C1 segment of cervical spinal cord (tissue), 14 donors: ENCODE data around the gene SEMA6A.
A peak's percentile ranks its signal among the peaks of the same experiment; 100 is the strongest.

Experiments
- DNase-seq, 14 donors: peaks; one replicate each; lab custom pipeline; 2025; lab: John Stamatoyannopoulos, UW

The SEMA6A gene

DNA sequence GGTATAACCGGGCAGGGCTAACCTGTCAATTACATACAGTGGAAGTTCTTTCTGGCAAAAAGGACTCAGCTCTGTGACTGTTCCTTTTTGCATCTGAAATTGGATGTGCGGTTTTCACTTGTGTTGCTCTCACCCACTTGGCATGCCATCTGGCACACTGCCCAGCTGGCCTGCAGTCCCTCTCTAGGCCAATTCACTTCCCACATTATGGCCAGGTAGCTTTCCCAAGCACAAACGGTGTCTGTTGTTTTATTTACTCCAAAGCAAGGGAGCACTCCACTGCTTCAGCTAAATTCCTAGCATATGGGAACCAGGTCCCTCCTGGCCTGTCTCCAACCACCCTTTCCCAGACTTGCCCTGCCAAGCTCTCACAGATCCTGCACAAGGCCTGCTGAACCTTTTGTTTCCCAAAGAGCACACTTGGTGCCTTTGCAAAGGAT lies 132.5 kb downstream of the SEMA6A start:
- peak in 7 of 14 donors; percentile 28 to 98 (median 32) for DNase-seq

DNA sequence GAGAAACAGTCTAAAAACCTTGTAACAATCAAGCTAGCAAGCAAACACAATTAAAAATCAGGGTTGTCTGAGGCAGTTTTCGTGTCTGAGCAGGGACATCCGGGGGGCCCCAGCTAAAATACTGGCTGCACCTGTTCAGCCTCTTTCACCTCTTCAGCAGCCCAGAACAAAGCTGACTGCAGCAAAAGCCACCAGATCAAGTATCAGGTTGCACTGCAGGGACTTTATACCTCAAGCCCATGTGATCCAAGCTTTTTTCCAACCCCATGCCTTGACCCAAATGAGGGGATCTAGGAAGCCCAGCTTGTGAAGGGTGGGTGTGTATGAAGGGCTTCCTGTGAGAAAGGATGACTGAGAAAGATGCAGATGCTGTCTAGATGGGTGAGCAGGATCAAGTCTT lies 133.4 kb downstream of the SEMA6A start:
- DNase-seq: no peak

DNA sequence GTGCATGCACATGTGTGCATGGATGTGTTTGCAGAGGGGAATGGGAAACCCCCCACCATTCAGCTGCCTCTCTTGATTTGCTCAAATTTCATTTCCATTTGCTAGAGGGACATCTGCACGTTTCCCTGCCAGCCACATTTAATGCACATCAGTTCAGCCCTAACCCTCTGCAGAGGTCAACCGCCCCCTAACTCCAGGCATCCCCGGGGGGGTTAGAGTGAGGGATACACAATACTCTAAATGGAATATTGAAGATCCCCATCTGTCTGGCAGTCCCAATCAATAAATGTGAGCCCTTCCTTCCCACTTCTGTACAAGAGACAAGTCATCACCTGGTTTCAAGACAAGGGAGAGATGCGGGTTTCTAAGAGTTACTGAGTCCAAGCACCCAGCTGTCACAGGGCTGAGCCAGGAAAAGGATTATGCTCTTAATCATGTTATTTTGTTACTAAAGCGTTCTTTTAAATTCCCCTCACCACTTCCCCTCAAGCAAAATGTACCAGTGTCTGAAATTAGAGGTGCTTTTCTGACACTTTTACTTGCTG lies 134.1 kb downstream of the SEMA6A start:
- DNase-seq: no peak

- no peak for DNase-seq
Measured at GRCh38 chr5:116439905-116440304, 134.7 kb downstream of the SEMA6A start.

- no peak for DNase-seq
Measured at GRCh38 chr5:116438979-116439554, 135.6 kb downstream of the SEMA6A start.

GRCh38 chr5:116437922-116438578 lies 136.6 kb downstream of the SEMA6A start:
- peak in 2 of 14 donors; percentile 8 to 43 for DNase-seq

- DNase-seq: no peak
Measured at GRCh38 chr5:116437351-116437705, 137.3 kb downstream of the SEMA6A start.

DNA sequence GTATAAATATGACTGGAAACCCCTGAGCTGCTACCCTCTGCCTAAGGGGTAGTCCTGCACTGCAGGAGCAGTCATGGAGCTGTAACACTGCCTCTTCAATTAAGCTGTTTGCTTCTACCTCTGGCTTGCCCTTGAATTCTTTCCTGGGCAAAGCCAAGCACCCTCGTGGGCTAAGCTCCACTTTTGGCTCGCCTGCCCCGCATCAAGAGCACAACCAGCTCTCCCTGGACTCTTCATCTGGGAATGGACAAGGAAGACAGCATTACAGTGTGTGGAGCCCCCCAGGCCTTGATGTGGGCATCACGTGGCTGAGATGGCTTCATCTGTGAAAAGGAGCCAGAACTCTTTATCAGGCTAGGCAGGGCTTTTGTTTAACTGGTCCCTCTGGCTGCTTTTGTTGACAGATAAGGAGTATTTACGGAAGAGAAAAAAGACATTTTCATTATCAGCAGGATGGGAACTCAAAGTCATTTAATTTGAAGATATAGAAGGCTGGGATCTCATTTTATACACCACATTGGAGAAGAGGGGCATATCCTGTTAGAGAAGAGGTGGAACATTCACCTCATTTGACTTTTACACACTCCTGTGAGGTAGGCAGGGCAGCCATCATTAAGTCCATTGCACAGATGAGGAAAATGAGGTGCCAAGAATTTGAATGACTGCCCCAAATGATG lies 137.8 kb downstream of the SEMA6A start:
- no peak for DNase-seq

DNA sequence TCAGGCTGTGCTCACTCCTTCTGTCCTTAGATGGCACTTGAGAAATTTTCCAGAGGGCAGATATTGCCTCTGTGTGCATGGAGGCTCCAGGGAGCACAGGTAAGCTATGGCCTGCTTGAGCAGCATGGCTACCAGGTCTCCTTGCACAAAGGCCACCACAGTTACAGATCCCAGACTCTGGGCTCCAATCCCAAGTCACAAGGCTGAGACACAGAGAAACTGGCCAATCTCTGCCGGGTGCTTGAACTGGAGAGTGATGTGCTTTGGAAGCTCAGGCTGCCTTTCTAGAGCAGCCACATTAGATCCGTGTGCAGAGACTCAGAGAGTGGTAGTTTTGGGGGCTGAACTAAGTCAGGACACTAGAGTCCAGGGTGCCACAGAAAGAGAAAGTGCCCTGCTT lies 145.7 kb downstream of the SEMA6A start:
- DNase-seq: peak in 5 of 14 donors; percentile 7 to 19 (median 12)

GRCh38 chr5:116428413-116428812 lies 146.2 kb downstream of the SEMA6A start:
- no peak for DNase-seq

GRCh38 chr5:116424951-116425350 lies 149.7 kb downstream of the SEMA6A start:
- DNase-seq: no peak

- DNase-seq: no peak
Measured at GRCh38 chr5:116424258-116424615, 150.4 kb downstream of the SEMA6A start.

DNA sequence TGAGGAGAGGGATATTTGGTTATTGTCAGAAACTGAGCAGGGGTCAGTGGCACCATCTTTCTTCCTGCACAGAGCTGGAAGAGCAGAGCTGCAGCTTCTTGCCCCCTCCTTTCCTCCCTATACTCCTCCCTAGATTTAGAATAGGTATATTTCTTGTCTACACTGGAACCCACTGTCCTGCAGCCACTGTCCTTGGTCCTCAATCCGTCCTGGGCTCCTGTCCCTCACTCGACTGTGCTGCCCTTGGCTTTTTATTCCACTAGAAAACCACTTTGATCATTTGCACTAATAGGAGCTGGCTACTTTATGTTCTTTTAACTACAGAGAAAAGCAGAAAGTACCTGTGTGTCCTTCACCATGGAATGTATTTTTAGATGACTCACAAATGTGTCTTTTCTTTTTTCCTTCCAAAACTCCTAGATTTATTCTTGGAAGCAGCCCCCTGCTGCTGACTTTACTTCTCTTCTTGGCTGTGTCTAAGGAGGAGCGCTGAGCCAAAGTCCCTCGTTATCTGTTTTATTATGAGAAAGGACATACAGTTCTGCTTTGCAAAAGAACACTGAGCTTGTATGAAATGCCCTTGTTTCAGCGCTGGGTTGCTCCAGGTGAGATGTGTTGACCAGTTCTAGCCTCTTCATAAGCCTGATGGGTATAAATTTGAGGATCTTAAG lies 150.9 kb downstream of the SEMA6A start:
- no peak for DNase-seq

GRCh38 chr5:116423141-116423540 lies 151.5 kb downstream of the SEMA6A start:
- no peak for DNase-seq

DNA sequence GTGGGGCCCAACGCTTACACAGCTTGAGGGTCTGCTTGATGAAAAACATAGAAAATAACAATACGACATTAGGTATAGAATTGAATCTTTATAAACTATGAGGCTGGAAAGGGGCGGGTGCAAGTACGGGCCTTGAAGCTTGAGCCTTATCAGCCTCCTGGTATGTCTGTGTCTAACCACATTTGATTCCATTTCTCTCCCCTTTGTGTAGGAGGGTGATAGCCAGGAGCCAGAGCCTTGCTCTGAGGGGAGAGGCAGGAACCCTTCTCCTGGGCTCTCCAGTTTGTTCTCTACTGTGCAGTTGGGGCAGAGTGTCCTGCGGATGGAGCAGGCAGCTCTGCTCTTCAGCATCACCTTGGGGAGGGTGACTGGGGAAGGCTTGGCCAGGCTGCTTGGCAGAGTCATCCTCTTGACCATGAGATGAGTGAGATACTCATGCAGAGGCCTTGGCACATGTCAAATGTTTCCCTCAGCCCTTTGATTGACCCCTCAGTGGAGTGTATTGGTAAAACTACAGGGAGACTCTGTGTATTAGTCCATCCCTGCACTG lies 153.5 kb downstream of the SEMA6A start:
- DNase-seq: no peak

- no peak for DNase-seq
Measured at GRCh38 chr5:116420540-116420939, 154.1 kb downstream of the SEMA6A start.

DNA sequence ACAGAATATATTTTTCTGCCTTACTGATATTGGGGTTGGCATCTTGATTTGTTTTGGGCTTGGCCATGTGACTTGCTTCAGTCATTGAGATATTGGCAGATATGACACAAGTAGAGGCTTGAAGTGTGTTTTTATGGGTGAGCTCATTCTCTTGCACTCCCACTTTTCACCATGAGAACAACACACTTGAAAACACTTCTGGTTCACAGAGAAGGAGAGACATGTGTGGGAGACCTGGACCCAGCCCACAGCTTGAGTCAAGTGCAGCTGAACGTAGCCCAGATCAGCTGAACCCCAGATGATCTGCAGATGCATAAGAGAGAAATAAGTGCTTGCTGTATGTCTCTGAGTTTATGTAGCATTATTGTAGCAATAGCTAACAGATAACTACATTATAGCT lies 155.4 kb downstream of the SEMA6A start:
- DNase-seq: no peak

GRCh38 chr5:116418774-116419173 lies 155.8 kb downstream of the SEMA6A start:
- DNase-seq: no peak

DNA sequence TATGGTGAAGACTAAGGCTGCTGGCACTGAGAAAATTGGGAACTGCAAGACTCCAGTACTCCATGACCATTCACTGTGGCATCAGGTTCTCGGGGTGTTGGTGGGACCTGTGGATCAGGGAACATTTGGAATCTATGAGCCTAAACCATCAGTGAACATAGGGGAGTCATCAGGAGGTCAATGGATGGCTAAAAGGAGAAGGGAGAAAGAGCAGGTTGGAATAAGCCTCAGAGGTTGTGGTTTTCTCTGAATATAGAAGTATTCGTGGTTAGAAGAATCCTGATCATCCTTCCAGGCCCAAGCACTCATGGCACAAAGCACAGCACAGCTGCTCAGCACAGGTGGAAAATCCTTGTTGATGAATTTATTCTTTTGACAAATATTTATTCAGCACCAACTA lies 156.6 kb downstream of the SEMA6A start:
- DNase-seq: no peak

DNA sequence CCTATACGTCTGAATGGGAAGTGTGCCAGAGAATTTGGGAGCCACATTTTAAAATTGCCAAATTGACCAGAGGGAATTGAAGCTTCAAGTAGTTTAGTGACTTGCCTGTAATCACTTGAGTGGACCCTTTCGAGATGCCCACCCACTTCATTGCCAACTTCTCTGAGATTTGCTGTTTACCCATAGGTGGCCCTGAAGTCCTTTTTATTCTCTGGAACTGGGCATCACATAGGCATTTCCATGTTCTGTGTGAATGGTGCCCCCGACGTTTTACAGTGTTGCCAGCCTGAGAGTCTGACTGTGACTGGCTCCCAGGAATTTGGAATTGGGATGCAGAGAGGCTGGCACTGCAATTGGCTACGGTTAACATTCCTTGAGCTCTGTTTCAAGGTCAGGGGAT lies 158.6 kb downstream of the SEMA6A start:
- DNase-seq: no peak

DNA sequence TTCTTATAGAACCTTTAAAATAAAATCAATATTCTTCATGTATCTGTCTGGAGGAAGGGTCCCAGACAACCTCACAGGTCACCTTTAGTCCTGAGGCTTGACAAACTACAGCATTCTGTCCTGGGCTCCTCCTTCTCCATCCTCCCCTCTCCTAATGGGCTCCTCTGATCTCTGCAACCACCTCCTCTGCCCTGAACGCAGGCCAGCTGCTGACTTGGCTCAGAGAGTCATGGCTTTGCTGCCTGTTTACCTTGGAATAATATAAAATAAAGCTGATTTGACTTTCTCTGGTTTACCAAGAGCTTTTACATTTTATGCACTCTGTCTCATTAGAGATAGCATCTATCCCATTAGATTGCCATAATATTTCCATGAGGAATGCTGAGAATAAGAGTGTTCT lies 159.4 kb downstream of the SEMA6A start:
- no peak for DNase-seq

GRCh38 chr5:116411101-116411571 lies 163.5 kb downstream of the SEMA6A start:
- DNase-seq: peak in 6 of 14 donors; percentile 8 to 83 (median 14)
